GM12878 (cell line): ENCODE measurements around the gene OTX2. TPM values are rescaled to one million over a fixed set of nuclear protein-coding genes. Genes with fewer than 3 reads are reported as not detected.
A peak's percentile ranks its signal among the peaks of the same experiment; 100 is the strongest.

Source experiments
- ATAC-seq: fragments of 200-7000 bp; cut with Tn5 transposase; 3 replicates; pipeline ENCODE4 v1.9.1; 2020; ENCODE audit warnings: mild to moderate bottlenecking, moderate library complexity
- BruUV-seq: library from RNA; stranded (reverse); fragments of 400-500 nt; replicated peaks from 2 replicates; lab custom pipeline; 2021; lab: Mats Ljungman, UMichigan
- CTCF ChIA-PET: fragments of 300-600 bp; sonication (Branson Sonifier 250); formaldehyde crosslinking; extraction: SDS; loops from one replicate; lab custom pipeline; 2021; ENCODE audit warnings: inconsistent platforms; lab: Yijun Ruan, JAX
- POLR2A ChIA-PET: fragments of 350-600 bp; formaldehyde crosslinking; extraction: SDS; loops from one replicate; lab custom pipeline; 2021; ENCODE audit warnings: inconsistent platforms; lab: Charles Lee
- RAD21 ChIA-PET: fragments of 300-600 bp; sonication (Branson Sonifier 250); formaldehyde crosslinking; loops from one replicate; lab custom pipeline; 2023; ENCODE audit warnings: antibody characterized with exemption; ENCODE audit not compliant: unreplicated experiment; lab: Charles Lee
- SMC1A ChIA-PET: fragments of 300-600 bp; sonication (Branson Sonifier 250); formaldehyde crosslinking; loops from one replicate; lab custom pipeline; 2023; ENCODE audit not compliant: unreplicated experiment, uncharacterized antibody; lab: Charles Lee
- DNase-seq: peaks from one replicate; pipeline ENCODE4 v3.0.0-alpha.2; 2011; ENCODE audit warnings: low read depth, low spot score
- FAIRE-seq: peaks from 3 replicates; lab custom pipeline; 2011; peaks lifted over from hg19 to GRCh38; lab: Jason Lieb, UNC
- H2AFZ ChIP-seq: 2 replicates; pipeline ENCODE4 v1.6.0; 2011; ENCODE audit warnings: low read depth, low read length, control low read depth; ENCODE audit not compliant: control insufficient read depth
- H3K27ac ChIP-seq: 2 replicates; pipeline ENCODE4 v1.5.1; 2011; ENCODE audit warnings: control low read depth; ENCODE audit not compliant: control insufficient read depth, insufficient read depth
- H3K27me3 ChIP-seq, 2 experiments: replicated peaks in 1 of 2; 2 replicates each; pipeline versions ENCODE4 v1.6.0 to v1.6.1; 2011; ENCODE audit warnings: low read length in 1 of 2; ENCODE audit not compliant: control insufficient read depth in 2 of 2, insufficient read depth in 2 of 2
- H3K36me3 ChIP-seq, 2 experiments: 2 replicates each; pipeline ENCODE4 v1.5.1; 2011; ENCODE audit warnings: low read length in 1 of 2; ENCODE audit not compliant: control insufficient read depth in 2 of 2, insufficient read depth in 2 of 2
- H3K4me1 ChIP-seq: 2 replicates; pipeline ENCODE4 v1.6.1; 2011; ENCODE audit warnings: mild to moderate bottlenecking, low read length, moderate library complexity, mixed read lengths; ENCODE audit not compliant: control insufficient read depth, insufficient read depth
- H3K4me2 ChIP-seq: 2 replicates; pipeline ENCODE4 v1.6.0; 2011; ENCODE audit warnings: control low read depth; ENCODE audit not compliant: control insufficient read depth, insufficient read depth
- H3K4me3 ChIP-seq: fragments of 200-600 bp; sonication (generic); 2 replicates; pipeline ENCODE4 v1.5.1; 2016
- H3K79me2 ChIP-seq: 2 replicates; pipeline ENCODE4 v1.6.0; 2011; ENCODE audit warnings: low read length; ENCODE audit not compliant: control insufficient read depth, insufficient read depth
- H3K9ac ChIP-seq: 2 replicates; pipeline ENCODE4 v1.8.0; 2011; ENCODE audit warnings: low read length, control low read depth, mixed read lengths; ENCODE audit not compliant: control insufficient read depth, insufficient read depth
- H3K9me3 ChIP-seq: replicated peaks from 3 replicates; pipeline ENCODE4 v1.5.1; 2011; ENCODE audit warnings: mild to moderate bottlenecking, low read length; ENCODE audit not compliant: control insufficient read depth, insufficient read depth
- H4K20me1 ChIP-seq: 2 replicates; pipeline ENCODE4 v1.6.0; 2011; ENCODE audit not compliant: control insufficient read depth, insufficient read depth
- CEBPB ChIP-seq, 2 experiments: fragments of 150-350 bp in 1 of 2; IDR thresholded peaks; 2 replicates each; pipeline ENCODE4 v1.6.1; 2012 to 2014; ENCODE audit warnings: low read depth in 2 of 2, low read length in 2 of 2, borderline replicate concordance in 1 of 2, inconsistent platforms in 1 of 2
- GABPA ChIP-seq: IDR thresholded peaks from 2 replicates; pipeline ENCODE4 v1.6.1; 2014; ENCODE audit warnings: antibody characterized with exemption, low read depth, mild to moderate bottlenecking, inconsistent platforms
- HDAC6 ChIP-seq: fragments of 200-600 bp; sonication (generic); IDR thresholded peaks from one replicate; pipeline ENCODE4 v1.8.0; 2017; ENCODE audit warnings: antibody characterized with exemption; ENCODE audit not compliant: unreplicated experiment
- RAD21 ChIP-seq: IDR thresholded peaks from 2 replicates; pipeline ENCODE4 v1.6.1; 2011; ENCODE audit warnings: mild to moderate bottlenecking, low read depth, low read length, moderate library complexity; ENCODE audit not compliant: insufficient read depth
- SRF ChIP-seq, 2 experiments: IDR thresholded peaks; 2 replicates each; pipeline ENCODE4 v1.6.1; 2011; ENCODE audit warnings: low read depth in 2 of 2, low read length in 2 of 2, mild to moderate bottlenecking in 1 of 2, moderate library complexity in 1 of 2
- TCF3 ChIP-seq: IDR thresholded peaks from 2 replicates; pipeline ENCODE4 v1.6.1; 2012; ENCODE audit warnings: low read depth, mild to moderate bottlenecking, low read length, borderline replicate concordance; ENCODE audit not compliant: insufficient read depth
- ZZZ3 ChIP-seq: IDR thresholded peaks from 2 replicates; pipeline ENCODE4 v1.6.1; 2011; ENCODE audit warnings: low read depth; ENCODE audit not compliant: control insufficient read depth, insufficient read length
- WGBS: methylation state at CpG from one replicate; pipeline ENCODE4 v1.1.6; 2016; ENCODE audit warnings: low lambda C conversion rate; ENCODE audit not compliant: insufficient replicate concordance, insufficient coverage; ENCODE audit errors: missing lambda C conversion rate; 5-methylcytosine and 5-hydroxymethylcytosine counted together
- in situ Hi-C: fragments of 300-500 bp; cut with MboI; formaldehyde crosslinking; loops from 9 replicates; pipeline ENCODE4 v1.14.3; 2018; ENCODE audit warnings: mixed read lengths
- intact Hi-C: fragments of 100-400 bp; cut with micrococcal nuclease; formaldehyde crosslinking; loops from one replicate; pipeline ENCODE4 v1.14.2; 2022; ENCODE audit not compliant: unreplicated experiment
- polyA plus RNA-seq, 11 experiments: library from polyadenylated mRNA; depleted of rRNA in 4 of 11; unstranded in 6 of 11; stranded (reverse) in 5 of 11; fragments of >200 nt; fragmentation: Nextera tagmentation in 4 of 11; fragmentation: Illumina TruSeq in 1 of 11; extraction: Ambion mirVana in 4 of 11; extraction: Trizol in 1 of 11; gene quantifications; 1 replicate in 1 of 11; 2 replicates in 10 of 11; pipeline versions ENCODE4 v1.2.1 to v1.2.3, GENCODE V29; 2011 to 2016; ENCODE audit warnings: inconsistent platforms in 2 of 11, missing spikeins in 2 of 11, low read depth in 1 of 11
- total RNA-seq, 4 experiments: library from RNA; depleted of rRNA in 3 of 4; stranded (reverse); fragments of >200 nt in 3 of 4; fragmentation: Illumina TruSeq in 1 of 4; extraction: Trizol in 1 of 4; gene quantifications; 2 replicates each; pipeline versions ENCODE4 v1.2.1 to v1.2.3, GENCODE V29; 2013 to 2021
- TF ChIP-seq, protein P1 (sequence below): IDR thresholded peaks from 2 replicates; pipeline ENCODE4 v1.6.1; 2012; ENCODE audit warnings: low read depth, low read length, improper control_type of control experiment
- TF ChIP-seq, protein P2 (sequence below): fragments of 450-650 bp; IDR thresholded peaks from 2 replicates; pipeline ENCODE4 v1.6.1; 2016; ENCODE audit warnings: mild to moderate bottlenecking

OTX2 gene
- total and polyA plus RNA-seq, 10 of the 15 experiments (the other 5 are each of a cell fraction or from before 2014, with no cell fraction given), result not detected

DNA sequence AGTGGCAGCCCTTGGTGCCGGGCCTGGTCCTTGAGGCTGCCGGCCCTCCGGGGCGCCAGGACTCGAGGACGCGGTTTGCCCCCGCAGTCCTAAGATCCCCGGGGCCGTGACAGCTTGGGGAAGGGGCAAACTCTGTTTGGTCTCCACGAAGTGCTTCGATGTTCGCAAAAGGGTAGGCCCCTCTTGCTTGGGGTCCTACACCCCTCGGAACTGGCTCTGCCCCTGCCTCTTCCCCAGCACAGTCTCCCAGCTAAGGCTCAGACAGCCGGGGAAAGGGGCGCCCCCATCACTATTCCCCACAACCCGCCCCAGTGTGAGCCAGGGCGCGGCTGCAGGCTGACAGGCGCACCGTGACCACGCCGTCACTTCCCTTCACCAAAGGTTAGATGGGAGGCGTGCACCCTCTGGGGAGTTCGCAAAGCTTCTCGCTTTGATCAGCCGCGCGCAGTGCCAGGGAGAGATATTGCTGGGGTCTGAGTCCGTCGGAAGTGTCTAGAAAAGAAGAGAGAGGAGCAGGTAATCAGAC, 7.2 kb upstream of the OTX2 start:
- no peaks in the 10 kb centered on the region for H3K9me3 ChIP-seq
- no peaks in the 10 kb centered on the region for H3K36me3 ChIP-seq
- H2AFZ ChIP-seq, result no peak overlapping the region
- H3K9ac ChIP-seq, result no peak overlapping the region
- DNase-seq (no peak), FAIRE-seq (no peak), ATAC-seq (no peak)
- ChIA-PET SMC1A (no interaction called here), CTCF (no interaction called here), RAD21 (no interaction called here), POLR2A (no interaction called here)
- H3K4me1 ChIP-seq, result no peaks in the 10 kb centered on the region
- no peaks in the 10 kb centered on the region for H3K79me2 ChIP-seq
- intact Hi-C loops (no loop called here), in situ Hi-C loops (no loop called here)
- TF ChIP-seq, protein P1, sequence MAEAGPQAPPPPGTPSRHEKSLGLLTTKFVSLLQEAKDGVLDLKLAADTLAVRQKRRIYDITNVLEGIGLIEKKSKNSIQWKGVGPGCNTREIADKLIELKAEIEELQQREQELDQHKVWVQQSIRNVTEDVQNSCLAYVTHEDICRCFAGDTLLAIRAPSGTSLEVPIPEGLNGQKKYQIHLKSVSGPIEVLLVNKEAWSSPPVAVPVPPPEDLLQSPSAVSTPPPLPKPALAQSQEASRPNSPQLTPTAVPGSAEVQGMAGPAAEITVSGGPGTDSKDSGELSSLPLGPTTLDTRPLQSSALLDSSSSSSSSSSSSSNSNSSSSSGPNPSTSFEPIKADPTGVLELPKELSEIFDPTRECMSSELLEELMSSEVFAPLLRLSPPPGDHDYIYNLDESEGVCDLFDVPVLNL, result no peak
- H4K20me1 ChIP-seq, result no peaks in the 10 kb centered on the region
- H3K4me2 ChIP-seq, result no peak overlapping the region
- no peak overlapping the region for H3K4me3 ChIP-seq
- no TSS peak for BruUV-seq
- no peak overlapping the region for H3K27ac ChIP-seq
- peaks cover 5 to 12% of the 10 kb centered on the region in 2 experiments; a peak in 3 of 4 replicates for H3K27me3 ChIP-seq
- WGBS, result 30% methylated on average over 30 of the region's 31 CpGs

DNA sequence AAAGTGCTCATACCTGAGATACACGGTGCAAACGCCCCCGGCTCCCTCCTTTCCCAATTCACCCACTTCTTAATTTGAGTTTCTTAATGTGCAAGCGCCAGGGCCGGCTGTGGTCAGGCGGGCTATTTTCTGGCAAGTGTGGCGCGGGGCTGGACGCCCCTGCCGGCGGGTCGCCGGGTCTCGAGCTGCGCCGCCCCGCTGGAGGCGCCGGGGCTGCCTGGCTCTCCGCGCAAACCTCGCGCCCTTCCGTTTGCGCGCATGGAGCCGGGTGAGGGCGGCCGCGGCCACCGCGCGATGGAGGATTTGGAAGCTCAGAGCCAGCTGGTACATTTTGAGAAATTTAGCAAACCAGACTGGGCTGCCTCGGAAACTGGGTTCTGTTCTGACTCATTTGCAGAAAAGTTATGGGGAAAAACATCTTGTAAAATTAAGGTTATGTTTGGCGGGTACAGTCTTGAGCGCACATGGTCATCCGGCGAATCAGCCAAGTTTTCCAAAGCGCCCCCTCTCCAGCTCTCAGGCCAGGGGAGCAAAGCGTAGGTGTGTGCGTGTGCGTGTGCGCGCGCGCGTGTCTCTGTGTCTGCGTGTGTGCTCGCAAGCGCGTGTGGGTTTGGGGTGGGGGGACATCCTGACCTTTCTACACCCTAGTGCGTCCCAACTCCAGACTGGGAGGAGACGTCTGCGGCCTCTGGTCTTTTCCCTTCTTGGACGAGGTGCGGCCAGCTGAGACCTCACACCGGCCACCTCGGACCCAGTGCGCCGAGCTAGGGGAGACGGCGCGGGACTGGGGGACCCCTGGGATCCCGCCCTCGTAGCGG, 6.5 kb upstream of the OTX2 start:
- ATAC-seq (no peak), FAIRE-seq (no peak), DNase-seq (no peak)
- SMC1A ChIA-PET, result no interaction called here
- BruUV-seq, result no TSS peak
- no peak overlapping the region for H3K4me3 ChIP-seq
- no peak overlapping the region for H3K9ac ChIP-seq
- in situ Hi-C loops, result no loop called here
- CTCF ChIA-PET, result no interaction called here
- H3K27ac ChIP-seq, result no peak overlapping the region
- POLR2A ChIA-PET, result no interaction called here
- peaks cover 5 to 15% of the 10 kb centered on the region in 2 experiments; a peak in 3 of 4 replicates for H3K27me3 ChIP-seq
- intact Hi-C loops, result no loop called here
- WGBS, result 40% methylated on average over 66 of the region's 66 CpGs
- no peaks in the 10 kb centered on the region for H3K4me1 ChIP-seq
- H3K4me2 ChIP-seq, result no peak overlapping the region
- RAD21 ChIA-PET, result no interaction called here
- H2AFZ ChIP-seq, result no peak overlapping the region
- TF ChIP-seq GABPA (no peak), RAD21 (no peak), CEBPB (IDR thresholded peaks at IDR 0.05; ENCODE audit: borderline replicate concordance in 1 of 2, low read depth in 2 of 2, low read length in 2 of 2) (no peak), SRF (IDR thresholded peaks at IDR 0.05; ENCODE audit: low read depth in 2 of 2, low read length in 2 of 2) (no peak), TCF3 (no peak), ZZZ3 (no peak), HDAC6 (peak; percentile 87)
- TF ChIP-seq, protein P2, sequence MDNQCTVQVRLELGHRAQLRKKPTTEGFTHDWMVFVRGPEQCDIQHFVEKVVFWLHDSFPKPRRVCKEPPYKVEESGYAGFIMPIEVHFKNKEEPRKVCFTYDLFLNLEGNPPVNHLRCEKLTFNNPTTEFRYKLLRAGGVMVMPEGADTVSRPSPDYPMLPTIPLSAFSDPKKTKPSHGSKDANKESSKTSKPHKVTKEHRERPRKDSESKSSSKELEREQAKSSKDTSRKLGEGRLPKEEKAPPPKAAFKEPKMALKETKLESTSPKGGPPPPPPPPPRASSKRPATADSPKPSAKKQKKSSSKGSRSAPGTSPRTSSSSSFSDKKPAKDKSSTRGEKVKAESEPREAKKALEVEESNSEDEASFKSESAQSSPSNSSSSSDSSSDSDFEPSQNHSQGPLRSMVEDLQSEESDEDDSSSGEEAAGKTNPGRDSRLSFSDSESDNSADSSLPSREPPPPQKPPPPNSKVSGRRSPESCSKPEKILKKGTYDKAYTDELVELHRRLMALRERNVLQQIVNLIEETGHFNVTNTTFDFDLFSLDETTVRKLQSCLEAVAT, result no peak
- no peaks in the 10 kb centered on the region for H4K20me1 ChIP-seq
- H3K36me3 ChIP-seq, result no peaks in the 10 kb centered on the region
- H3K9me3 ChIP-seq, result no peaks in the 10 kb centered on the region
- no peaks in the 10 kb centered on the region for H3K79me2 ChIP-seq
